NCI-H1417 treated with DMSO at 0.1 percent for 48 hours (cell line): ENCODE data around the gene ELFN2.
"Not testable (repeated sequence)": the region's sequence is repeated elsewhere in the genome, so short reads cannot be mapped to it uniquely, and the experiment has no call there.

Experiments used
- DNase-seq: peaks from one replicate; lab custom pipeline; 2025; lab: John Stamatoyannopoulos, UW

ELFN2 gene

GRCh38 chr22:37427135-37427710 lies at the start of gene ELFN2:
Gene ELFN2, minus strand, starts transcription at chr22:37427479. Its CDS starts 51,945 bp downstream, at chr22:37375534.
- no peak for DNase-seq

DNA sequence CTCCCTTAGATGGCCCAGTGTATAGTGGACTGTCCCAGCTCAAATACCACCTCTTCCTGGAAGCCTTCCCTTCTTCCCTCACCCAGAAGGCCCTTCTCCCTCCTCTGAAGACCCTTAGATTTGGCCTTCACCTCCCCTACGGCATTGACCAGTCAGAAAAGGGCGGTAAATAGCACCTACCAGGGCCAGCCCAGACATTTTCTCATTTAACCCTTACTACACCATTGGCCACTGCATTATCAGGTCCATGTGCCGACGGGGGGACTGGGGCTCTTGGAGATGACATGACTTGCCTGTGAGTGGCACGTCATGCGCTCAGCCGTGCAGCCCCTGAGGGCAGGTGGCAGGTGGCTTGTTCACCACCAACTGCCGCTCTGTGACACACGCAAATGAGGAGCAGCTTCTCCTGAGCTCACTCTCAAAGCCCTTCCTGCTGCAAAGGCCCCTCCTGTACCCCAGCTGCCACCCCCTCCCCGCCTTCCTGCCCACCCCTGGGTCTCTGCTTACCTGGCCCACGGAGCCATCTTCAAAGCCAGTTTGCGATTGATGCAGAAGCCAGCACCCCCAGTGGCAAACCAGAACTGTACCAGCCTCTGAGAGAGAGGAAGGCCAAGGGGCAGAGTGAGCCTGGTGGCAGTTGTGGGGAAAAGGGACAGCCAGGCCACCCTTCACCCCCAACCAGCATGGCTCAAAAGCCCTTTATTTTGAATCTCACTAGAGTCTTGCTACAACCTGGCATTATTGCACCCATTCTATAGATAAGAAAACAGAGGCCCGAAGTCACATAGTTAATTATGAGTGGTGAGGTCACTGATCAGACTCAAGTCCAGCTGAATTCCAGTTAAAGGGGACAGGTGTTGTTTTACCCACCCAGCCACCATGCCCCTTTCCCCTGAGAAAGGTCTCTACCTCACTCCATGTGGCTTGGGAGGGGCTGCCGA lies 49.4 kb upstream of the ELFN2 start:
- no peak for DNase-seq

DNA sequence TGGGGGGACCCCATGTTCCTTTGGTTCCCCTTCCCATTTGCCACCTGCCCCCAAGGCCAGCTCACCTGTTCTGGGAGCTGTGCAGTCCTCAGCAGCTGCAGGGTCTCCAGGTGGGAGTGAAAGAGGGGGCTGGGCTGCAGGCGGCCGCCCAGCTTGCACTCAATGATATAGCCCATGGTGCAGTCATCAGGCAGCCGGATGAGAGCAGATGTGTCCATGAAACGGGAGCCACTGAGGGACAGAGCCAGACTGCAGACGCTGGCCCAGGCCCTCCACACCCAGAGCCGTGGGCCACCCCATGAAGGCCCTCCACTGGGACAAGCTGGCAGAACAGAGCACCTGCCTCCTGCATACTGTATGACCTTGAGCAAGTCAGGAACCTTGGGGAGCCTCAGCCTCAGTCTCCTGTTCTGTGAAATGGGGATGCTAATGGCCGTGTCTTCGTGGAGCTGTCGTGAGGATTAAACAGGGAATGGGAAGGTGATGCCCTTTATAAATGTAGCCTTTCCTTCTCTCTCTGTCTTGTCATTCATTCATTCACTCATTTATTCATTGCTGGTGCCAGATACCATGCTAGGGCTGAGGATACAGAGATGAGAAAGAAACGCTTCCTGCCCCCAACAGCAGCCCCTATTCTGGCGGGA lies 47.3 kb upstream of the ELFN2 start:
- no peak for DNase-seq

GRCh38 chr22:37473437-37473946 lies 46.2 kb upstream of the ELFN2 start:
- DNase-seq = no peak

DNA sequence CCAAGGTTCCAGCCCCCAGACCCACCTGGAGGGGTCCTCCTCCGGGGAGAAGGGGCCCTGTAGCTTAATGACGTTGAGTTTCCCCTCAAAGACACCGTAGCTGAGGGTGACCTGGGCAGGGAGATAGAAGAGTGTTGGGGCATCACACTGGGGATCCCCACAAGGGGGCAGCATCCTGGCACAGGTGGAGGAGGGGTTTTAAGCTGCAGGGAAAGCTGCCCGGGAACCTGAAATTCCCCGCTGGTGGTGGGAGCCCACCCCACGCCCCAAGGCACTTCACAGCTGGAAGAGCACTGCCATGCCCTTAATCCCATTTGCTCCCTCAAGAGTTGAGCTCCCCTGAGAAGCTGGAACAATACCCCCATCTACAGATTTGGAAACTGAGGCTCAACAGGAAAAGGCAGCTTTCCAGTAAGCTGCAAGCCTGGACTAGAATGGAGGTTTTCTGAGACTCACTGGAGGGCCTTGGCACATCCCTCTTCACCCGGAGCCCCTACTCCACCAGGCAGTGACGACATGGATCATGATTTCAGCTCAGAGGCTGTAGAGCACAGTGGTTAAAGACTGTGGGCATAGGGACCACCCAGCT lies 45.2 kb upstream of the ELFN2 start:
- DNase-seq = no peak

DNA sequence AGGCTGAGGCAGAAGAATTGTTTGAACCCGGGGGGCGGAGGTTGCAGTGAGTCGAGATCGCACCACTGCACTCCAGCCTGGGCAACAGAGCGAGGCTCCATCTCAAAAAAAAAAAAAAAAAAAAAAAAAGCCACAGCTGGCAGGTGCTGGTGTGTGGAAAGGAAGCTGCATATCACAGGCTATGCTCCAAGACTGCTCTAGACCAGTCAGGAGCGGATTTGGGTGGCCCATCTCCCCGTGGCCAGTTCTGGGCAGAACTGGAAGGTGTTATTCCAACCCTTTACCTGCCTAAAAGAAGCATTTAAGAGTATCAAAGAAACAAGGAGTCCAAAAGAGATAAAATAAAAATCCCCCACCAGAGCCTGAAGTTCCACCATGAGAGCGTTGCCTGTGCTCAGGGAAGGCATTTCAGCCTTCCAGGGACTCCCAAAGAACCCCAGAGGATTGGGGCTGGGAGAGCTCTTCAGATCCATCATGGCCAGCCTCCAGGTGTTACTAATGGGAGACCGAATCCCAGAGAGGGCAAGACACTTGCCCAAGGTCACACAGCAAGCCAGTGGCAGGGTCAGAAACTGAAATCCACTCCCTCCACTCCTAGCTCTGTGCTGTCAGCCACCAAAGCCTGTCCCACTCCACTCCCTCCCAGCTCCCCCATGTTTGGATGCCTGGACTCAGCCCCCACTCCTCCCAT lies 44.6 kb upstream of the ELFN2 start:
- no peak for DNase-seq

GRCh38 chr22:37470087-37470445 lies 42.8 kb upstream of the ELFN2 start:
- DNase-seq = no peak

GRCh38 chr22:37469416-37470086 lies 42.3 kb upstream of the ELFN2 start:
- DNase-seq = no peak

DNA sequence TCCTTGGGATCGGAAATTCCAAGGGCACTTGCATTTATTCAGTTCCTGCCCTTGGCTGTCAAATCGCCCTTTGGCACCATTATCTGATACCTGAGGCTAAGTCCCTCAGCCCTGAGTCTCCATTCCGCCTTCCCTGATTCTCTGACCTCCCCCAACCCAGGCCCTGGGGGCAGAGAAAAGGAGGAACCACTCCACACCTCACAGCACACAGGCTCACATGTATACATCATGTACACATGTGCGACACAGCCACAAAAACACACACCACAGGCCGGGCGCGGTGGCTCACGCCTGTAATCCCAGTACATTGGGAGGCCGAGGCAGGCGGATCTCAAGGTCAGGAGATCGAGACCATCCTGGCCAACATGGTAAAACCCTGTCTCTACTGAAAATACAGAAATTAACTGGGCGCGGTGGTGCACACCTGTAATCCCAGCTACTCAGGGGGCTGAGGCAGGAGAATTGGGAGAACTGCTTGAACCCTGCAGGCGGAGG lies 41.0 kb upstream of the ELFN2 start:
- DNase-seq = not testable (repeated sequence)

GRCh38 chr22:37467391-37467955 lies 40.2 kb upstream of the ELFN2 start:
- no peak for DNase-seq

DNA sequence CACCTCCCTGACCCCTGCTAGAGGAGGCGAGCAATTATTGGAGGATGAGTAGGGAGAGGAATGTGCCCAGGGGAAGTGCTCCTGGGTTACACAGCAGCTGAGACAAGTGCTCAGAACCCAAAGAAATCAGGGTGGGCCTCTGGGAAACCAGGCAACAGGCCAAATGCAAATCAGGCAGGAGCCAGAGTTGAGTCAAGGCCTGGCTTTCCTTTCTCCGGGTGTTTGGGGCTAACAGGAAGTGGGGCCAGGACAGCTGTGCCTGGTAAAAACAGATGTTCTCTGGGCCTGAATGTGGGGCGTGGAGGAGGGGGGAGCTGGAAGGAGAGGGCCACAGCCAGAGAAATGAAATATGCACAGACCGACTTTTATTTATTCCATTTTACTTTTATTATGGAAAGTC lies 36.9 kb upstream of the ELFN2 start:
- no peak for DNase-seq

- DNase-seq = no peak
These were observed 35.7 kb upstream of the ELFN2 start for GRCh38 chr22:37462983-37463382.

DNA sequence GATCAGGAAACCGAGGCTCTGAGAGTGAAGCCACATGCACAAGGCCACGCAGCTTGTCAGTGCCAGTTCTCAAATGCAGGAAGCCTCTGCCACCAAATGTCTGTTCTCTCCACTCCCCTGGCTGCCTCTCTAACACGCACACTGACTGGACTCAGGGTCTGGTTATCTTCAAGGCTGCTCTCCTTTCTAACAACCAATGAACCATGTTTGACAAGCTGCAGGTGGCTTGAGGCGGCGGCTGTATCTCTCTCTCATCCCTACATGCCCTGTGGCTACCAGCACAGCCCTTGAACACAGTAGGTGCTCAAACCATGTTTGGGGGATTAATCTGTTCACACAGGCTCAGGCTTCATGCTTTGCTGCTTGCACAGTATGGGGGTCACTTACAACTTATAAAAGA lies 35.2 kb upstream of the ELFN2 start:
- DNase-seq = no peak

DNA sequence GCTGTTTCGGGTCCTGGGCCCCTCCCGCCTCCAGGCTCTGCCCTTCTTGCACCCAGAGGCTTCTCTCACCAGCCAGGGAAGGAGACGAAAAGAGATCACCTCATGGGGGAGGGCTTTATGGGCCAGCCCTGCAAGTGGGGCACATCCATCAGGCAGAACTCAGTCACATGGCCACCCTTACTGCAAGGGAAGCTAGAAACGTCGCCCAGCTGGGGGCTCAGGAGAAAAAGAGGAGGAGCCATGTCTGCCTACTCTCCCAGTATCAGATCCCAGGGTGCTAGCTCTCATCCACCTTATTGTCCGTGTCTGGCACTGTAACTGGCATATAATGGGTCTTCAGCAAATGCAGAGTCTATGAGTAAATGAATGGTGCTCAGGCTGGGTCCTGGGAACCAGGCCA lies 34.7 kb upstream of the ELFN2 start:
- DNase-seq = no peak

DNA sequence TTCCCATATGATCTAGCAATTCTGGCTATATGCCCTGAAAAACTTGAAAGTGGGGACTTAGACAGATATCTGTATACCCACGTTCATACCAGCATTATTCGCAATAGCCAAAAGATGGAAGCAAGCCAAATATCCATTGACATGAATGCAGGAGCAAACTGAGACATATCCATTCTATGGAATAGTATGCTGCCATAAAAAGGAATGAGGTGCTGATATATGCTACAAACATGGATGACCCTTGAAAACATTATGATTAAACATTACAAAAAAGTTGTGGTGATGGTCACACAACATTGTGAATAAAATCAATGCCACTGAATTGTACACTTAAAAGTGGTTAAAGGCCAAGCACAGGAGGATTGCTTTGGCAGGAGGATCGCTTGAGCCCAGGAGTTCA lies 33.4 kb upstream of the ELFN2 start:
- no peak for DNase-seq

DNA sequence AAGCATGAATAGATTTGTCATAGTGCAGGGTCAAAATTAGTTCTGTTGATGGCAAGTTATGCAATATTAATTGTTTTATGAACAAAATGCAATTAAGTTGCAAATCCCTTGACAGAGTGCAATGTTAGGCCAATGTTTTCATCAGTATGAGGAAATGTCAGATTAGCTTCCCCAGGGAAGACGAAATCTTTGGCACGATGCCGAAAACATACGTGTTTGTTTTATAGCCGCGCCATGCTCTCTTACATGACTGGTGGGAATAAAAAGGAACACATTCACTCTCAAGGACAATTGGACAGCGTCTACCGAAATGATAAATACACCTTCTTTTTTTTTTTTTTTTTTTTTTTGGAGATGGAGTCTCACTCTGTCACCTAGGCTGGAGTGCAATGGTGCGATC lies 31.9 kb upstream of the ELFN2 start:
- no peak for DNase-seq

GRCh38 chr22:37457093-37457893 lies 30.0 kb upstream of the ELFN2 start:
- no peak for DNase-seq

DNA sequence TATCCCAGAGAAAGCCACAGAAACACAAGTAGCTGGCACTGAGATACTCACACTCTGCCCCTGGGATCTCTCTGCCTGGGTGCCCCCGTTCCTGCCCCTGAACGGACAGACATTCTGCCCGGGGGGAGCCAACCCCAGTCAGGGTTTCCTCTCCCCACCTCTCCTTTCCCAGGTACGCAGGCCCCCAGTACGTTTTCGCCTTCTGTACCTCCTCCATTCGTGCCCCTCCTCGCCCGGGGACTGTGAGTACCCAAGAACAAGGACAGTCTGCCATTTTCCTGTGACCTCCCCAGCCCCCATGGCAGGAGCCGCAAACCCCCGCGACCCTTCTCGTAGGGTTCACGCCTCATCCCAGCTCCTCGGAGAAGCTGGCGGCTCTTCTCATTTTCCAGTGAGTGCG lies 29.1 kb upstream of the ELFN2 start:
- no peak for DNase-seq

GRCh38 chr22:37455896-37456295 lies 28.6 kb upstream of the ELFN2 start:
- no peak for DNase-seq
